Fibroblast of skin of back (primary cell): ENCODE measurements around the gene APCDD1L.
A peak's percentile ranks its signal among the peaks of the same experiment; 100 is the strongest.

Experiments
- DNase-seq: peaks from one replicate; pipeline ENCODE4 v3.0.0-alpha.2; 2013

Gene APCDD1L

DNA sequence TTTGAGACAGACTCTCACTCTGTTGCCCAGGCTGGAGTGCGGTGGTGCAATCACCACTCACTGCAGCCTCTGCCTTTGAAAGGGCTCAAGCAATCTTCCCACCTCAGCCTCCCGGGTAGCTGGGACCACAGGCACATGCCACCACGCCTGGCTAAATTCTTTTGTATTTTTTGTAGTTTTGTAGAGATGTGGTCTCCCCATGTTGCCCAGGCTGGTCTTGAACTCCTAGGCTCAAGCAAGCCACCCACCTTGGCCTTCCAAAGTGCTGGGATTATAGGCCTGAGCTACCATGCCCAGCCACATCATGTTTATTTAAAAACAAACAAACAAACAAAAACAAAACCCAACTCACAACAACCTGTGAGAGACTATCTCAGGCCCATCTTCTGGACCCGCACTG is 29.7 kb upstream of the APCDD1L start:
- DNase-seq: no peak

GRCh38 chr20:58544286-58544685 is 29.1 kb upstream of the APCDD1L start:
- no peak for DNase-seq

GRCh38 chr20:58543274-58543673 is 28.1 kb upstream of the APCDD1L start:
- no peak for DNase-seq

DNA sequence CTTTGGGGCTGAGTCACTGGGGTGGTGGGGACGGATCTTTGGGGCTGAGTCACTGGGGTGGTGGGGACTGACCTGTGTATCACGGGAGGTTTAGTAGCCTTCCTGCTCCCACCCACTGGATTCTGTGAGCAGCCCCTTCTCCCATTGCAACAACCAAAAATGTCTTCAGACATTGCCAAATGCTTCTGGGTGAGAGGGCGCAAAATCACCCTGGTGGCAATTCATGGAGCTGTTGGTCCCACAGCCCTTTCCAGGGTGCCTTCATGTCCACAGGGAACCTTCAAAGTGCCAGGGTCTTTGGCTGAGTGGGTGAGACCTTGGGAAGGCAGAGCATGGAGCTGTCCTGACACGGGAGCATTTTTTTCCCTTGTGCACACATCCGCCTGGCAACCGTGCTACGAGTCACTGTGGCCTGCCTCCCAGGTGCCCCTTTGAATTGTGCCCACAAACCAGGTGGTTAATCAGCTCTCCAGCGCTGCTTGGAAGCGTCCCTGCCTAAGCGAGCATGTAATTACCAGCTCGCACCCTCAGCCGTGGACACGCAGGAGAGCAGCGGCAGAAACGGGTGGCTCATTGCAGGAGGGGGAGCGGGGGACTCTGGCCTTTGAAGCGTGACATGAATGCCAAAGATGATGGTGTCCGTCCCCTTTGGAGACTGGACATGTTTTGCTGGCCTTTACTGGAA is 27.4 kb upstream of the APCDD1L start:
- DNase-seq: peak; percentile 60

- peak; percentile 80 for DNase-seq
Observed at GRCh38 chr20:58542034-58542410, 26.8 kb upstream of the APCDD1L start.

GRCh38 chr20:58538752-58539151 is 23.6 kb upstream of the APCDD1L start:
- DNase-seq: no peak

- no peak for DNase-seq
Observed at GRCh38 chr20:58537831-58538230, 22.6 kb upstream of the APCDD1L start.

GRCh38 chr20:58536289-58536688 is 21.1 kb upstream of the APCDD1L start:
- DNase-seq: no peak

DNA sequence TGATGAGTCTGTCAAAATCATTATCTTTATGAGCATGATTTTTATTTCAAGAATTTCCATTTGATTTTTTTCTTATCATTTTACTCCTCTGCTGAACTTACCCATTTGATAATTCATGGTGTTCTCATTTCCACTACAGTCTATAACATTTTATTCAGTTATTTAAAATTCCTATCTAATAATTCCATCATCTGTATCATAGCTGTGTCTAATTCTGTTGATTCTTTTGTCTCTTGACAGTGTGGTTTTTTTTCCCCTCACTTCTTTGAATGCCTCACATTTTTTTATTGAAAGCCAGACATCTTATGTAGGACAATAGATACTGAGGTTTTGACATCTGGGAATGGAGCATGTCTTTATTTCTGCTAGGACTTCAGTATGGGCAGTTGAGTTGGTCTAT is 16.5 kb upstream of the APCDD1L start:
- DNase-seq: no peak

DNA sequence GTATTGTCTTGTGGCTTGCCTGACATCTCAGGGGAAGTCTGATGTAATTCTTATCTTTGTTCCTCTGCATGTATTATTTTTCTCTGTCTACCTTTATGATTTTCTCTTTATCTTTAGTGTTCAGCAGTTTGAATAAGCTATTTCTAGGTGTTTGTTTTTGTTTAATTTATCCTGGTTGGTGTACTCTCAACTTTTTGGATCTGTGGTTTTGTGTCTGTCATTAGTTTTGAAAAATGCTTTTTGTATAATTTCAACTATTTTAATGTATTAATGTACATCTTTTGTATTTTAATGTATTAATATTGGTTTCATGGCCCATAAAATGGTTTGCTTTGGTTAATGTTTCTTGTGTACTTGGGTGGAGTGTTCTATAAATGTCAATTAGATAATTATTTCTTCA is 15.9 kb upstream of the APCDD1L start:
- no peak for DNase-seq

GRCh38 chr20:58528412-58528811 is 13.2 kb upstream of the APCDD1L start:
- no peak for DNase-seq

DNA sequence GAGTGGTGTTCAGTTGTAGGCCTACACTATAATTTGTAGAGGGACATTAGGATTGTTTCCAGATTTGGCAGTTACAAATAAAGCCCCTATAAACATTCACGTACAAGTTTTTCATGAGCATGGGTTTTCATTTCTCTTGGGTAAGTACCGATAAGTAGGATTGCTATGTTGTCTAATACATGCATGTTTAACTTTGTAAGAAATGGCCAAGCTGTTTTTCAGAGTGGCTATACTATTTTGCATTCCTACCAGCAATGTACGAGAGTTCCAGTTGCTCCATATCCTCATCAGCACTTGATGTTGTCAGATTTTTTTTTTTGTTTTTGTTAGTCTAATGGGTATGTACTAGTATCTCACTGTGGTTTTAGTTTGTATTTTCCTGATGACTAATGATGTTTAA is 11.2 kb upstream of the APCDD1L start:
- DNase-seq: no peak

DNA sequence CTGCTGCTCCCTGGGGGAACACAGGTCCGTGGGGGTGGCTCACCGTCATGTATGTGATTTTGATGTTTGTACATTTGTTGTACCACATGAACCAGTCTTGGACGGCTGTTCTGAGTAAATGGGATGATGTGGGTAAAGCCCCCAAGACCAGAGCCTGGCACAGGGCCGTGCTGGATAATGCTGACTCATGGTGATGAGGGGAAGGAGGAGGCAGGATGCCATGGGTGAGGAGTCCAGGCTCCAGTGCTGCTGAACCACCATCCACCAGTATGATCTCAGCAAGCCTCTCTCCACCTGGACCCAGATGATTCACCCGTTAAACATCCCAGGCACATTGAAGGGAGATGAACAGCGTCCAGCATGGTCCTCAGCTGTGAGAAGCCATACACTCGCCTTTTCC is 9.6 kb upstream of the APCDD1L start:
- DNase-seq: peak; percentile 57

DNA sequence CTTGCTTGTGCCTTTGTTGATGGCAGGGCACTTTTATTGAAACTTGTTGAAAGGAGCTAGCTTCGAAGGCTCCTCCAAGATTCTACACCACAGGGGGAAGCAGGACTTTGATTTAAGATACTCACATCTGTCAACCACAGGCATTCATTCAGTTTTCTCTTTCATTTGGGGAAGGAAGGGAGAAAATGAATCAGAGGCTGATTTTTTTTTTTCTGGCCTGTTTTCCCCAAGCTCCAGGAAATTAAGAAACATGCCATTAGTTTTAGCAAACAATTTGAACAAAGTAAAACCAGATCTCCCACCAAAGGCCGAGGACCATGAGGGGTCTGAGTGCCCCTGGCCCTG is 8.7 kb upstream of the APCDD1L start:
- peak; percentile 38 for DNase-seq

DNA sequence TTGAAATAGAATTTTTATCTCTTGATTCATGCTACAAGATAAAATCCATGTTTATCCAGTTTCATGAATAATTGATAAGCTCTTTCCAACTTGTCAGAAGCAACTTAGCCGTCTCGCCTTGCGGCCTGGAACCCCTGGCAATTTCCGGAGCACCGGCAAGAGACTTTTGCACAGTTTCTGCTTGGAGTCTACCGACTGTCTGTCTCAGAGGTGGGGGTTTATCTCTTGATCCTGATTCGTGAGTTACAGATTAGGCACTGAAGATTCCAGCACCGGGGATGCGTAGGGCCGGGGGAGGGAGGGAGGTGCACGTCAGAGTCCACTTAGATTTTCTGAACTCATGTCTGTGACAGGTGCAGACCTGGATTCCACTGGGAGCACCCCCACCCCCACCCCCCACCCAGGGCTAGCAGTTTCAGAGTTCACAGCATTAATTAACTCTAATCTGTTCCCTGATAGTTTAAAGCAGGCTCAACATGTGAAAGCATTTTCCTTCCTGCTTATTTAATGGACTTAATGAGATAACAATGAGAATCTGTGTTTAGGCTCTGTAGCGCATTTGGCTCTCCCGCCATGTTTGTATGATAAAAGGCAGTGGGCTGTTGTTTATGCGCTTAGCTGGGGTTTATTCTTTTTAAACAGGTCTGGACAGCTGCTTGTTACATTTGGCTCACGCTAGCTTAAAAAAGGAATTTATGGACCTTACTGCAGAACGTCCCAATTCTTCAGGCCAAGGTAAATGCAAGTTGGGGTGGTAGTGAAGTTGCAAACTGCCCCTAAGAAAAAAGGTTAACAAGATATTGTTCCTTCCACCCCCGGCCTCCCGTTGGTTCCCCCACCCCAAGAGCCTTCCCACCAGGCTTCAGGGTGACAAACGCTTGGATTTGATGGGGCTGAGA is 8.1 kb upstream of the APCDD1L start:
- no peak for DNase-seq

GRCh38 chr20:58522666-58523065 is 7.5 kb upstream of the APCDD1L start:
- no peak for DNase-seq

GRCh38 chr20:58521763-58522162 is 6.6 kb upstream of the APCDD1L start:
- no peak for DNase-seq

- no peak for DNase-seq
Observed at GRCh38 chr20:58519940-58520712, 4.9 kb upstream of the APCDD1L start.

GRCh38 chr20:58518896-58519593 is 3.8 kb upstream of the APCDD1L start:
- DNase-seq: no peak

DNA sequence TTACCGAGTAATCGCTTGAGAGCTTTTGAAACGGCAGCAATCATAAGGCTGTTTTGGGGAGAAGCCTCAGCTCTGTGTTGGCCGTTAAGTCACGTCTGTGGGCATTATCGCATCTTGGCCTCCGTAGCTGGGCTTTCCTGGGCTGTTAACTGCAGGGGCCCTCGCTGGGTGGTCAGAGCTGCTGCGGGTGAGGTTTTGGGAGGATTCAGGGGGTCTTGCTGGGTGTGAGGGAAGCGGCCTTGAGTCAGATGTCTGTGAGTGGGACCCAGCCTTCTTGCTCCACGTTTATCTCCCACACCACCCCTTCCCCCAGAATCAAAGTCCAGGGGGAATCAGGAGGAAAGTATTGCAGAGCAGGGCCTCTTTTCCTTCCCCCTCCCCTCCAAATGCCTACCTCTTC is 3.2 kb upstream of the APCDD1L start:
- no peak for DNase-seq

GRCh38 chr20:58514321-58515232 is 622 bp downstream of the APCDD1L start:
- no peak for DNase-seq
